GM18951 (cell line): ENCODE measurements around the gene AKT1.
A peak's percentile ranks its signal among the peaks of the same experiment; 100 is the strongest.

Source experiments
- POLR2A ChIP-seq: IDR thresholded peaks from 4 replicates; pipeline ENCODE4 v1.6.1; 2011; ENCODE audit warnings: mild to moderate bottlenecking; ENCODE audit not compliant: insufficient read length, insufficient read depth; ENCODE audit errors: extremely low read depth
- in situ Hi-C: fragments of 300-500 bp; cut with MboI; formaldehyde crosslinking; loops from one replicate; pipeline ENCODE4 v1.12.0; 2022; ENCODE audit warnings: low sequenced_read_pairs, mixed read lengths, inconsistent platforms; ENCODE audit not compliant: unreplicated experiment

Gene AKT1

DNA sequence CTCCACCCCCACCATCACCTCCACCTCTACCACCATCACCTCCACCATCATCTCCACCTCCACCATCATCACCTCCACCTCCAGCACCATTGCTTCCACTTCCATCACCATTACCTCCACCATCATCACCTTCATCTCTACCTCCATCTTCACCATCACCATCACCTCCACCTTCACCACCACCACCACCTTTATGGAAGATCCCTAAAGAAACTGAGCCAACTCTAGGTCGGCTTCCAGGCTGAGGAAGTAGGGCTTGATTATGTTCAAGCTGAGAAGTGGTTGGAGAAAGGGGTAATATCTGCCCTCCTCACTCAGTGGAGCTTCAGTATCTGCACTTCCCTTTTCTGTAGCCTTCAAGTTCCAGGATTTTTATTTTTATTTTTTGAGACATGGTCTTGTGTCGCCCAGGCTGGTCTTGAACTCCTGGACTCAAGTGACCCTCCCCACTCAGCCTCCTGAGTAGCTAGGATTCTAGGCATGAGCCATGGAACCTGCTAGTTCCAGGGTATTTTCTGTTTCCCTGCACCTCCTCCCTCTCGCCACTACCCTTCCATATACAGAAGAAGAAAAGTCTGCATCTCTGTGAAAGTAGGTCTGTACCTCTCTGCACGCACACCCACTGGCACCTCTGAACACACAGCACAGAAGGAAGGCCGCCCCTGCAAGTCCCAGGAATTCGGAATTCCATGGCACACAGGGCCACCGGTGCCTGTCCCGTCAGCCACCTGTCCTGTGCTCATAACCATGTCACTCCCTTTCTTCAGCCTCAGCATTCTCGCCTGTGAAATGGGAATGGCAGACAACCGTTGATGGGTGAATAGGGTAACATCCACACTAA is 11.3 kb upstream of the AKT1 start:
- no peak for TF ChIP-seq POLR2A
- in situ Hi-C loops = no loop called here

DNA sequence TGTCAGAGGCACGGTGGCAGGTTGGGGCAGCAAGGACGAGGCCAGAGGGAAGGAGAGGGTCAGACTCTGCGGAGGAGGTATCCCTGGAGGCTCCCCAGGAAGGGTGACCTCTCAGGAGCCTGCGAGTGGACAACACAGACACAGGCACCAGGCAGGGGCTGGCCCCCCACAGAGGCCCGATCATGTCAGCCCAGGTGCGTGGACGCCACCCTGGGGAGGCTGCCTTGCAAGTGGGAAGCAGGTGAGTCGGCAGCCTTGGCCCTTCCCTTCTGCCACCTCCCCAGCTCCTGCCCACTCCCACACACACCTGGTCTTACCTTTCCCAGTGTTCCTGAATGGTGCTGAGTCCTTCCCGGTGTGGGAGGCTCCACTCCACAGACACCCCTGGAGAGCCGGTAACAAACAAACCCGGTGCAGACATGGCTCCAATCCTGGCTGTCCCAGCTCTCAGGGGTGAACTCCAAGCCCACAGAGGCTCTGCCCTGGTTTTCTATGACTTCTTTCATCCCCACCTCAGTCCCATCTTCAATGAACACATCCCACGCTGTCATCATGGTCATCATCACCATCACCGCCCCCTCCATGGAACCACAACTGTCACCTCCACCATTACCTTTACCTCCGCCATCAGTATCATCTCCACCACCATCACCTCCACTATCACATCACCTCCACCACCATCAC is 10.5 kb upstream of the AKT1 start:
- TF ChIP-seq POLR2A = no peak
- in situ Hi-C loops = no loop called here

DNA sequence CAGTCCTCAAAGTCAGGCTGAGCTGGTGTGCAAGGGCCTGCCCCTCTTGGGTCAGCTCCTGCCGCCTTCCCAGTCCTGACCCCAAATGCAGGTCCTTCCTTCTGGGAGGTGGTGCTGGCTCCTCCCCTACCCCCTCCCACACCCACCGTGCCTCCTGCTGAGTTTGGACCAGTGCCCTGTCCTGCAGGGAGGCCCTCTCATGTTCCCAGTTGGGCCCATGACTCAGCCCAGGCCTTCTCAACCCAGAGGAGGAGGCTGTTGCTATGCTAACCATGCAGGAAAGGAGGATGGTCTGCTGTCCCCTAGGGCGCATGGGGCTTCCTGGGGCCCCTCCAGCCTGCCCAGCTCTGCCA is 9.8 kb upstream of the AKT1 start:
- in situ Hi-C loops = no loop called here
- TF ChIP-seq POLR2A = no peak

DNA sequence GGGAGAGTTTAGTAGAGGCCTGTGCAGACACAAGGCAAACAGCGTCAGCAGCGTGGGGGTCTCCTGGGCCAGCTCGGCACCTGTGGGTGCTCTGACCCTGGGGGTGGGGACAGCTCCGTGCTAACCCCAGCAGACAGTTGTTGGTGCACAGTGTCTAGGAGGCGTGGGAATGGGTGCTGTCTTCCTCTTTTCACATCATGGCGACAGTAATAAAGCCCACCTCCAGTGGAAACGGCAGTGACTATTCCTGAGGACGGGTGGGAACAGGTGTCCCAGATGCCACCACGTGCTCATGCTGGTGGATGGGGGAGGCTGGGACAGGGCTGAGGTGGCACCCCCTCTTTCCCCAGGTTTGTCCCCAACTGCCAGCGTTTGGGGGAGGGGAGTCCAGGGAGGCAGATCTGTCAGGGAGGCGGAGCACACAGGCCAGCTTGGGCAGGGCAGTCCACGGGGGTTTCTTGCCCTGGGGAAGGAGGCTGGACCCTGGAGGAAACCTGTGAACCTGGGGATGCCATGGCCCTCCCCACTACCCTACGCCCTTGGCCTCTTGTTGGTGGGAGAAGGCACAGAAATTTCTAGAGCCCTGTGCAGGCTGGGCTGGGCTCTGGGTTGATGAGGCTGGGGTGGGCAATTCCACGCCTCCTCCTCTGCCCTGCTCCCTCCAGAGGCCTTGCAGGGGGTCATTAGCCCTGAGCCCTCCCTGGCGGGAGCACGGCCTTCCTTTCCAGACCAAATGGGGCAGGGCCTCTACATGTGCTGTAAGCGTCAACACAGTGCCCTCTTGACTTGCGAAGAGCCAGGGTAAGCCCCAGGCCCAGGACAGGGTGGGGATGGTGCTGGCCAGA is 9.2 kb upstream of the AKT1 start:
- in situ Hi-C loops = no loop called here
- TF ChIP-seq POLR2A = no peak

DNA sequence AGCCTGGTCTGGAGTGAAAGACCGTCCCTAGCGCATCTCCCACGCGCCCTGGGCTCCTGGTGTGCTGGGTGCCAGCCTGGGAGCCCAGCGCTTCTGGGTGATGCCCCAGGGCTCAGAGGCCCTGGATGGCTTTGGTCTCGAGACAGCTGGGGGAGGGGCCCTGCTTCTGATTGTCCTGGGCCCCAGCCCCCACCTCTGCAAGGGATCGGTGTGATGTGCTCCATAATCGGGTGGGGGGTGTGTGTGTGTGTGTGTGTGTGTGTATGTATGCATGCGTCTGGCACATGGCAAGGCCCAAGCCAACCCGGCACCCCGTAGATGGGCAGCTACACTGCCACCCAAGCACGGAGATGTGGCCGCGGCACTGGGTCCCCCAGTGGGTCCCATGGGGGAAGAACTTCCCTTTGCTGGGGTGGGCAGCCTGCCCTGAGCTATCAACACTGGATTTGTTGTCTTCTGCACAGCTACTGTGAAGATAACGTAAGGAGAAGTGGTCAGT is 8.4 kb upstream of the AKT1 start:
- no peak for TF ChIP-seq POLR2A
- in situ Hi-C loops = no loop called here

DNA sequence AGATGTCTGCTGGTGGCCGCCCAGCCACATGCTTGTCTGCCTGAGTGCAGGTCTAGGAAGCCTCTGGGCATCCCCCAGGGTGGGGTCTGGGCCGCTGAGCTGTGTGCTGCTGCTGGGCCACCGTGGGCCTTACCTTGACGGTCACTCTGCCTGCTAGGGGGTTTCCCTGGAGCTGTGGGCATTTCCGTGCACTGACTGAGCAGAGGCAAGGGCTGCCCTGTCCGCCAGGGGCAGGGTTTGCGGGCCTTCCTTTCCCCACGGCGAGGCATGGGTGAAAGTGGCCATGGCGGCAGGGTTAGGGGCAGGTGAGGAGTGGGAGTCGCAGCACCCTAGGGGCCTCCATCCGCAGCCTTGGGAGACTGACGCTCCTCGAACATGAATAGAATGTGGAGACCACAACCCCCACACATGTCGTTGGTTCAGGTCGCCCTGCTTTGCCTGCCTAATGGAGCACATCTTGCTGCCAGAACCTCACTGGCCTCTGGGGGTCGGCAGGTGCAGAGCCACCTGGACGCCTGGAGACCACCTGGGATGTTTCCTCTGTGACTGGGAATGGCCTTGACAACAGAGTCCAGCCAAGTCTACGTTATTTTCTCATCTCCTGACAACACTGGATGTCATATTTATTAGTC is 7.8 kb upstream of the AKT1 start:
- in situ Hi-C loops = no loop called here
- TF ChIP-seq POLR2A = no peak

DNA sequence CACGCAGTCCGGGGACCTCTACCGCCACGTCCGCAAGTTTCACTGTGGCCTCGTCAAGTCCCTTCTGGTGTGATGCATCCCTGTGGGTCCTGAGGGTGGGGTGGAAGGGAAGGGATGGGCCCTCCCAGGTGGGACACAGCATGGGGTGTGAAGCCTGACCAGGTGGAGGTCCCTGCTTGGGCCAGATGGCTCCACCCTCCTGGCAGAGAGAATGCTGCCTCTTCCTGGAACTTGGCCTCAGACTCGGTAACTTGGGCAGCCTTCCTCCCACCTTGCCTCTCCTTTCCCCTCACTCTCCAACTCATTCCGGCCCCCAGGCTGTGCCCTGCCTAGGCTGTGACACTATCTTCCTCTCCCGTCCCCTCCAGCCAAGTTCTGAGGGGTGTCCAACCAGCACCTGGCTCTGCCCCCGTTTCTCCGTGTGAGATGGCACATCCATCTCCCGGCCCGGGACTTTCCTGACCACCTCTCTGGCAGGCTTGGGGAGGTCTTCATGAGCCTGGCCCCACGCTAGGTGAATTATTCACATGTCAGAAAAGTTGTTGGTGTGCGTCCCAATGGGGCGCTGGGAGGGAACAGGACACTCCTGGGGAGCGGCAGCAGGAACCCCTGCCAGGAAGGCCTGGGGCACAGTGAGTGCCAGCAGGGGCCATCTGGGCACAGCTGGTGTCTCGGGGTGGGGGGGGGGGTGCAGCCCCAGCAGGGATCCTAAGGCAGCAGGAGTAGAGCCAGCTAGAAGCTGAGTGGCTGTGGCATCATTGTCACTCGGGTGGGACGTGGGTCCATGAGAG is 7.0 kb upstream of the AKT1 start:
- in situ Hi-C loops = no loop called here

DNA sequence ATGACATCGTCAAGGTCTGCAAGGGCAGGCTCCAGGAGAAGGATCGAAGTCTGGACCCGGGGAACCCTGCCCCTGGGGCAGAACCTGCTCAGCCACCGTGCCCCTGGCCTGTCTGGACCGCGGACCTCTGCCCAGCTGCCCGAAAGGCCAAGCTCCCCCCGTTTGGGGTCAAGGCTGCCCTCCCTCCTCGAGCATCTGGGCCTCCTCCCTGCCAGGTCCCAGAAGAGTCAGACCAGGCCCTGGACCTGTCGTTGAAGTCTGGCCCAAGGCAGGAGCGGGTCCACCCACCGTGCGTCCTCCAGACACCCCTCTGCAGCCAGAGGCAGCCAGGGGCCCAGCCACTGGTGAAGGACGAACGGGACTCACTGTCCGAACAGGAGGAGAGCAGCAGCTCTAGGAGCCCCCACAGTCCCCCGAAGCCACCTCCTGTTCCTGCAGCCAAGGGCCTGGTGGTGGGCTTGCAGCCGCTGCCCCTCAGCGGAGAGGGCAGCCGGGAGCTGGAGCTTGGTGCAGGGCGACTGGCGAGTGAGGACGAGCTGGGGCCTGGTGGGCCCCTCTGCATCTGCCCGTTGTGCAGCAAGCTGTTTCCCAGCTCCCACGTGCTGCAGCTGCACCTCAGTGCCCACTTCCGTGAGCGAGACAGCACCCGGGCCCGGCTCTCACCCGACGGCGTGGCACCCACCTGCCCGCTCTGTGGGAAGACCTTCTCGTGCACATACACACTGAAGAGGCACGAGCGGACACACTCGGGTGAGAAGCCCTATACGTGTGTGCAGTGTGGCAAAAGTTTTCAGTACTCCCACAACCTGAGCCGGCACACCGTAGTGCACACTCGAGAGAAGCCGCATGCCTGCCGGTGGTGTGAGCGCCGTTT is 6.2 kb upstream of the AKT1 start:
- TF ChIP-seq POLR2A = no peak
- in situ Hi-C loops = no loop called here

More for the DNA sequence above, 7.0 kb upstream of the AKT1 start:
- no peak for TF ChIP-seq POLR2A

DNA sequence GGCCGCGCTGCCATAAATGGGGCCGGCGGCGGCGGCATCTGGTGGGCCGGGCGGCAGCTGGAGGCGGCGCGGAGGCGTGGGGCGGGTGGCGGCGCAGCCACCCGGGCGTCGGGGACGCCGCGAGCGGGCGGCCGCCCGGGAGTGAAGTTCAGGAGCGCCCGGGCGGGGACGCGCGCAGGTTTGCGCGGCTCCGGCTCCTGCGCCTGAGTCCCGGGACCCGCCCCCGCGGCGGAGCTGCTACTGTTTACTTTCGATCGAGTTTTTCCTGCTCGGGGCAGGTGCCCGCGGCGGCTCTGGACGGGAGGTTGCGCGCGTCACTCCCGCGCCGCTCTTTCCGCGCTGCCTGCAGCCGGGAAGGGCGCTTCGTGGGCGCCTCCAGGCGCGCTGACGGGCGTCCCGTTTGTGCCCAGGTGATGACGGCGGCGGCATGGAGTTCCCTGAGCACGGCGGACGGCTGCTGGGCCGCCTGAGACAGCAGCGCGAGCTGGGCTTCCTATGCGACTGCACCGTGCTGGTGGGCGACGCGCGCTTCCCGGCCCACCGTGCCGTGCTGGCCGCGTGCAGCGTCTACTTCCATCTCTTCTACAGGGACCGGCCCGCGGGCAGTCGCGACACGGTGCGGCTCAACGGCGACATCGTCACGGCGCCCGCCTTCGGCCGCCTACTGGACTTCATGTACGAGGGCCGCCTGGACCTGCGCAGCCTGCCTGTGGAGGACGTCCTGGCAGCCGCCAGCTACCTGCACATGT is 5.4 kb upstream of the AKT1 start, which contains the start of gene ZBTB42:
ZBTB42 (plus strand) TSS at position 331 of the 749 bp plus-strand sequence; CDS start at position 428, 97 bp downstream.
- in situ Hi-C loops = no loop called here
- TF ChIP-seq POLR2A = no peak

DNA sequence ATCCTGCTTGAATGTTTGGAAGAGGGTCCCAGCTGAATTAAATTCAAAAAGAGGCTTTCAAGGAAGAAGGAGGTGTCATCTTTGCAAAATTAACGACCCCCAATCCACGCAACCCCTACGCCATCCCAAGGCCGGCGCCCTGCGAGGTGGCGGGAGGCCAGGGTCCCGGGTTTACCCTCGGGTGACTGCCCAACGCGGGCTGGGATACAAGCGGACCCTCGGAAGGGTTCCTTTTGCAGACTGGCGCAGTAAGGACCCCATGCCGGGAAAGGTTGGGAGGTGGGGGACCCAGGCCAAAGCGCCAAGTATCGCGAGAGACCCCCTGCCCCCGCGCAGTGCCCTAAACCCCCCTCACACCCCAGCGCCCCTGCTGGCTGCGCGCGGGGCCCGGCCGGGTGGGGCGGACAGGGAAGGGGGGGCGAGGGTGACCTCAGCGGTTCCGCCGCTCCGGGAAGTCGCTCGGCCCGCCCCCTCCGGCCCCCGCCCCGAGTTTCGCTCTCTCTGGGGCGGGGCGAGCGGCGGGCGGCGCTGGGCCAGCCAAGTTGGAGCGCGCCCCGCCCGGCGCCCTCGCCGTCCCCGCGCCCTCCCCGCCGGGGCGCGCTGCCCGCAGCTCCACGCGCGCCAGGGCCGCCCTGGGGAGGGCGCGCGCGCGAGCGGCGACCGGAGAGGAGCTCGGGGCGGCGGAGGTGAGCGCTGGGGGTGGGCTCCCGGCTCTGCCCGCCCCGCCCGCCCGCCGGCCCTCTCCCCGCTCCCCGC is 4.6 kb upstream of the AKT1 start:
- in situ Hi-C loops = no loop called here
- peak; percentile 42 for TF ChIP-seq POLR2A
